DMS79 (cell line): ENCODE measurements around the gene NME5.
"Not testable (repeated sequence)": the region's sequence is repeated elsewhere in the genome, so short reads cannot be mapped to it uniquely, and the experiment has no call there.

Source experiments
- DNase-seq: peaks from one replicate; lab custom pipeline; 2025; lab: John Stamatoyannopoulos, UW

The NME5 gene

GRCh38 chr5:138078006-138078643 is 61.1 kb downstream of the NME5 start:
- DNase-seq = no peak

- DNase-seq = no peak
Observed at GRCh38 chr5:138077064-138077696, 62.0 kb downstream of the NME5 start.

GRCh38 chr5:138070026-138070425 is 69.2 kb downstream of the NME5 start:
- DNase-seq = not testable (repeated sequence)

- no peak for DNase-seq
Observed at GRCh38 chr5:138068742-138069600, 70.3 kb downstream of the NME5 start.

GRCh38 chr5:138067945-138068344 is 71.3 kb downstream of the NME5 start:
- no peak for DNase-seq
